Measurements from ENCODE around the gene LCE6A. TPM values are rescaled to one million over a fixed set of nuclear protein-coding genes. Genes with fewer than 3 reads are reported as not detected.

Gene LCE6A
- not detected for total RNA-seq

GRCh38 chr1:152842556-152842955 lies at the start of gene LCE6A:
LCE6A (plus strand) TSS chr1:152842856; CDS start chr1:152843521, 665 bp downstream.
- no peak for TF ChIP-seq POLR2A (IDR thresholded peaks at IDR 0.05)
- TF ChIP-seq EP300 (IDR thresholded peaks at IDR 0.05): no peak
- TF ChIP-seq CTCF (IDR thresholded peaks at IDR 0.05): no peak
- no peak for DNase-seq (ENCODE audit: low spot score in 2 of 2)
- Histone ChIP-seq H3K36me3 (no peaks in the 10 kb centered on the region), H3K27me3 (no peaks in the 10 kb centered on the region), H3K27ac (no peak within 1 kb of the TSS), H3K4me3 (no peak within 1 kb of the TSS), H3K4me1 (no peaks in the 10 kb centered on the region), H3K9me3 (no peaks in the 10 kb centered on the region)
- 95 to 97% methylated on average over 3 of the region's 3 CpGs for WGBS, 2 donors

GRCh38 chr1:152795686-152796085 lies 47.0 kb upstream of the LCE6A start:
- Histone ChIP-seq H3K36me3 (no peaks in the 10 kb centered on the region), H3K27ac (no peak overlapping the region), H3K4me1 (no peaks in the 10 kb centered on the region), H3K27me3 (no peaks in the 10 kb centered on the region), H3K9me3 (no peaks in the 10 kb centered on the region), H3K4me3 (no peak overlapping the region)
- 34 to 38% methylated on average over 4 of the region's 4 CpGs for WGBS, 2 donors
- DNase-seq (ENCODE audit: low spot score in 2 of 2): no peak
- no peak for TF ChIP-seq POLR2A (IDR thresholded peaks at IDR 0.05)
- no peak for TF ChIP-seq CTCF (IDR thresholded peaks at IDR 0.05)
- no peak for TF ChIP-seq EP300 (IDR thresholded peaks at IDR 0.05)

- H3K27ac ChIP-seq: no peak within 1 kb of the TSS
- no peak for DNase-seq (ENCODE audit: low spot score in 2 of 2)
- TF ChIP-seq CTCF (IDR thresholded peaks at IDR 0.05): no peak
- no peak for TF ChIP-seq EP300 (IDR thresholded peaks at IDR 0.05)
- no peak for TF ChIP-seq POLR2A (IDR thresholded peaks at IDR 0.05)
- H3K9me3 ChIP-seq: no peaks in the 10 kb centered on the region
- H3K4me3 ChIP-seq: no peak within 1 kb of the TSS
- 40 to 54% methylated on average over 3 of the region's 3 CpGs for WGBS, 2 donors
- no peaks in the 10 kb centered on the region for H3K36me3 ChIP-seq
- H3K4me1 ChIP-seq: no peaks in the 10 kb centered on the region
- no peaks in the 10 kb centered on the region for H3K27me3 ChIP-seq
Observed at GRCh38 chr1:152796421-152796820, 46.2 kb upstream of the LCE6A start, which contains the start of gene LCE1D. LCE1D (plus strand) TSS chr1:152796721; CDS start chr1:152797795, 1,074 bp downstream.

- no peaks in the 10 kb centered on the region for H3K36me3 ChIP-seq
- H3K4me1 ChIP-seq: no peaks in the 10 kb centered on the region
- H3K27ac ChIP-seq: no peak overlapping the region
- no peak overlapping the region for H3K4me3 ChIP-seq
- WGBS, 2 donors: 62 to 65% methylated on average over 1 of the region's 1 CpG
- DNase-seq (ENCODE audit: low spot score in 2 of 2): no peak
- no peaks in the 10 kb centered on the region for H3K27me3 ChIP-seq
- TF ChIP-seq CTCF (IDR thresholded peaks at IDR 0.05): no peak
- no peak for TF ChIP-seq EP300 (IDR thresholded peaks at IDR 0.05)
- no peak for TF ChIP-seq POLR2A (IDR thresholded peaks at IDR 0.05)
- no peaks in the 10 kb centered on the region for H3K9me3 ChIP-seq
Observed at GRCh38 chr1:152801333-152801732, 41.3 kb upstream of the LCE6A start.

- Histone ChIP-seq H3K36me3 (no peaks in the 10 kb centered on the region), H3K9me3 (no peaks in the 10 kb centered on the region), H3K4me3 (no peak within 1 kb of the TSS), H3K4me1 (no peaks in the 10 kb centered on the region), H3K27ac (no peak within 1 kb of the TSS), H3K27me3 (no peaks in the 10 kb centered on the region)
- TF ChIP-seq POLR2A (IDR thresholded peaks at IDR 0.05) (no peak), CTCF (IDR thresholded peaks at IDR 0.05) (no peak), EP300 (IDR thresholded peaks at IDR 0.05) (no peak)
- 56 to 63% methylated on average over 3 of the region's 3 CpGs for WGBS, 2 donors
- no peak for DNase-seq (ENCODE audit: low spot score in 2 of 2)
Observed at GRCh38 chr1:152806576-152806975, 36.1 kb upstream of the LCE6A start, which contains the start of gene LCE1C. LCE1C (minus strand) TSS chr1:152806651; CDS start chr1:152805478, 1,173 bp downstream.

Data from tibial nerve (tissue), 4 donors.